DMS79 (cell line): ENCODE results near the gene TMEM203.

Experiments used
- DNase-seq: peaks from one replicate; lab custom pipeline; 2025; lab: John Stamatoyannopoulos, UW

Gene TMEM203

GRCh38 chr9:137178201-137178938 lies 27.1 kb downstream of the TMEM203 start:
- DNase-seq: no peak

GRCh38 chr9:137176302-137177182 lies 28.9 kb downstream of the TMEM203 start:
- no peak for DNase-seq

- DNase-seq: no peak
These were observed 30.0 kb downstream of the TMEM203 start for GRCh38 chr9:137175345-137175961.

- no peak for DNase-seq
These were observed 30.6 kb downstream of the TMEM203 start for GRCh38 chr9:137174722-137175293.

GRCh38 chr9:137173796-137174664 lies 31.4 kb downstream of the TMEM203 start:
- DNase-seq: no peak

- DNase-seq: no peak
These were observed 32.3 kb downstream of the TMEM203 start for GRCh38 chr9:137172901-137173795.

GRCh38 chr9:137171149-137171900 lies 34.1 kb downstream of the TMEM203 start:
- no peak for DNase-seq

- no peak for DNase-seq
These were observed 34.8 kb downstream of the TMEM203 start for GRCh38 chr9:137170486-137171148.

- DNase-seq: no peak
These were observed 35.5 kb downstream of the TMEM203 start, which contains the start of gene LRRC26 for GRCh38 chr9:137169896-137170358. Gene LRRC26, minus strand, starts transcription at chr9:137170051. Its CDS starts 108 bp downstream, at chr9:137169943.

GRCh38 chr9:137168904-137169856 lies 36.3 kb downstream of the TMEM203 start:
- DNase-seq: peak; percentile 77

GRCh38 chr9:137168573-137168903 lies 36.9 kb downstream of the TMEM203 start:
- no peak for DNase-seq

GRCh38 chr9:137167747-137168572 lies 37.5 kb downstream of the TMEM203 start:
- DNase-seq: peak; percentile 48

- DNase-seq: no peak
These were observed 38.1 kb downstream of the TMEM203 start for GRCh38 chr9:137167277-137167746.

- DNase-seq: no peak
These were observed 38.8 kb downstream of the TMEM203 start for GRCh38 chr9:137166380-137167229.

GRCh38 chr9:137165250-137165836 lies 40.1 kb downstream of the TMEM203 start:
- DNase-seq: no peak
